Right cardiac atrium (tissue), 5 donors: ENCODE results near the gene FYN. TPM values are rescaled to one million over a fixed set of nuclear protein-coding genes. Genes with fewer than 3 reads are reported as not detected.
A peak's percentile ranks its signal among the peaks of the same experiment; 100 is the strongest.

Experiments
- ATAC-seq, 2 donors: fragments of 200-7000 bp; cut with Tn5 transposase; one replicate each; pipeline versions ENCODE4 v1.8.0 to v1.9.1; 2020; ENCODE audit warnings: moderate library complexity in 2 of 2, mild to moderate bottlenecking in 1 of 2
- DNase-seq, 3 donors: peaks; one replicate each; pipeline ENCODE4 v3.0.0-alpha.2; 2020
- H3K27ac ChIP-seq: one replicate; pipeline ENCODE4 v1.5.1; 2013; ENCODE audit warnings: mild to moderate bottlenecking, low read length, control low read depth, moderate library complexity
- H3K27me3 ChIP-seq: one replicate; pipeline ENCODE4 v1.6.1; 2013; ENCODE audit not compliant: control insufficient read depth, insufficient read depth
- H3K4me1 ChIP-seq: one replicate; pipeline ENCODE4 v1.6.1; 2013; ENCODE audit warnings: low read length; ENCODE audit not compliant: control insufficient read depth, insufficient read depth
- H3K4me3 ChIP-seq: one replicate; pipeline ENCODE4 v1.5.1; 2013; ENCODE audit warnings: low read length, control low read depth
- H3K9me3 ChIP-seq: one replicate; pipeline ENCODE4 v1.6.1; 2013; ENCODE audit warnings: low read length; ENCODE audit not compliant: control insufficient read depth
- WGBS: extraction: QIAGEN DNeasy Blood & Tissue Kit; methylation state at CpG from one replicate; pipeline ENCODE4 v1.1.7; 2013; 5-methylcytosine and 5-hydroxymethylcytosine counted together
- intact Hi-C, 4 donors: fragments of 100-400 bp; cut with DNase I; formaldehyde crosslinking; loops; one replicate each; pipeline versions ENCODE4 v1.11.0 to v1.14.0; 2022 to 2023
- polyA plus RNA-seq: library from polyadenylated mRNA; stranded (reverse); fragments of 200-250 nt; gene quantifications from one replicate; pipeline ENCODE4 v1.2.3, GENCODE V29; 2013
- total RNA-seq, 4 donors: library from RNA; stranded (reverse); fragmentation: NEBNext Ultra II Directional; extraction: Animal tissue kit (Norgen Biotek cat#: 25700); gene quantifications; one replicate each; pipeline ENCODE4 v1.2.1, GENCODE V29; 2021
- donor health status: healthy with polysubstance abuse.
- donor health status: DM: no; HTN: yes; CAD: no.
- donor health status: DM: no; HTN: no; CAD: no.
- donor health status: DM: no; HTN: yes; CAD: no; lungs with severe emphysema.
- donor health status: DM: yes; HTN: yes; CAD: no.

FYN gene
- total and polyA plus RNA-seq, 5 donors: 29.8 to 76.6 (median 73.3) TPM

DNA sequence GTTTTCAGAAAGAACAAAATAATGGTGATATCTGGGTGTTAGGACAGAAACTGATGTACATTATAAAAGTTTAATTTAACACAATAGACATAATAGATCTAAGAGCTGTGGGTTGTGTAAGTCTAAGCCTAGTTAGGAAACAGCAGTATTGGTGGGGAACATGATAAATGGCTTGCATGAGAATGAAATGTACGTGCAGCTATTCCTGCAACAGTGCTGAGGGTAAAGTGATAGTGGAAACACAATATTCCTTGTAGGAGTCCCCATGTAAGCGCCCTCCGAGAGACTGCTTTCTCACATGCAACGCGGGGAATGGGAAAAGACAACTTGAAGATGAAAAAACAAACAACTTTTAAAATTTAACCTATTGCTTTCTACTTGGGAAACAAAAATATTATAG is 171.0 kb downstream of the FYN start:
- DNase-seq (no peak), ATAC-seq (no peak)
- intact Hi-C loops: no loop called here
- no peak overlapping the region for H3K27ac ChIP-seq
- peaks cover 3% of the 10 kb centered on the region for H3K4me1 ChIP-seq
- no peak overlapping the region for H3K4me3 ChIP-seq
- WGBS: 93% methylated on average over 5 of the region's 5 CpGs
- H3K9me3 ChIP-seq: no peaks in the 10 kb centered on the region
- H3K27me3 ChIP-seq: no peaks in the 10 kb centered on the region

DNA sequence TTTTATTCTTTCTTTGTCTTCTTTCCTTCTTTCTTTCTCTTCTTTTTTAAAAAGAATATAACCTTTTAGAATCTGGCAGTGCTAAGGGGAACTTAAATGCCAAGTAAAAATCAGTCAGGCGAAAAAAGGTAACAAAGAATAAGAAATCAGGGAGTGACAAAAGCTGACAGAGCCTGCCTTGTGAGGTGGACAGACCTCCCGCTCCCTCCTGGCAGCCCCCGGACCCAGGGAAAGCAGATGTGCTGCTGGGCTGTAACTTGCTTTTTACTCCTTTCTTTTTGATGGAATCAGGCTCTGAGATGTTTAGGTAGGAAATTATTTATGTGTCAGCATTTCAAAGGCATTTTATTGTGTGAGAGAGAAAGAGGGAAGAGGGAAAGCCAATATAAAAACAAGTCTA is 172.1 kb downstream of the FYN start:
- no peak for DNase-seq
- intact Hi-C loops: no loop called here
- Histone ChIP-seq H3K4me1 (peaks cover under 1% of the 10 kb centered on the region), H3K27ac (no peak overlapping the region), H3K4me3 (no peak overlapping the region), H3K27me3 (no peaks in the 10 kb centered on the region), H3K9me3 (no peaks in the 10 kb centered on the region)
- no peak for ATAC-seq
- WGBS: 89% methylated on average over 3 of the region's 3 CpGs

- Histone ChIP-seq H3K4me3 (no peak overlapping the region), H3K9me3 (no peaks in the 10 kb centered on the region), H3K27ac (no peak overlapping the region), H3K4me1 (peaks cover 2% of the 10 kb centered on the region), H3K27me3 (no peaks in the 10 kb centered on the region)
- ATAC-seq (no peak), DNase-seq (no peak)
- 92% methylated on average over 18 of the region's 18 CpGs for WGBS
- intact Hi-C loops: no loop called here
Measured at GRCh38 chr6:111700135-111700690, 173.0 kb downstream of the FYN start.

DNA sequence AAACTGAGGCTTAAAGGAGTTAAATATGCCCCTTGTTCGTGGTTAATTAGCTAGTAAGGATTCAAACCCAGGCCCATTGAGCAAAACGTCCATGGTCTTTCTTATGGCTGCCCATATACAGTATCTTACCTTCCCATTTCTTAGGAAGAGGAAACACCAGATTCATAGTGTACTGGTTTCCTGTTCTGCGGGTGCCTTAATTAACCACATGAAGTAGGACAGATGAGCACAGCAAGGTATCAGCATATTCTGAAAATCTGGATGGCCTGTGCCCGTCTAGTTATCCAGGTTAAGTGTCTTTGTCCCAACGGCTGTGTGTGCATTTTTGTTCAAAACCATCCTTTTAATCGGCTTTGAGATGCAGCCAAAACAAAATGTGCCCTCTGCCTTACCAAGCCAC is 174.1 kb downstream of the FYN start:
- no peak for ATAC-seq
- H3K4me3 ChIP-seq: no peak overlapping the region
- WGBS: 87% methylated on average over 6 of the region's 6 CpGs
- intact Hi-C loops: no loop called here
- no peaks in the 10 kb centered on the region for H3K27me3 ChIP-seq
- peaks cover 2% of the 10 kb centered on the region for H3K4me1 ChIP-seq
- no peak overlapping the region for H3K27ac ChIP-seq
- H3K9me3 ChIP-seq: no peaks in the 10 kb centered on the region
- DNase-seq: no peak

DNA sequence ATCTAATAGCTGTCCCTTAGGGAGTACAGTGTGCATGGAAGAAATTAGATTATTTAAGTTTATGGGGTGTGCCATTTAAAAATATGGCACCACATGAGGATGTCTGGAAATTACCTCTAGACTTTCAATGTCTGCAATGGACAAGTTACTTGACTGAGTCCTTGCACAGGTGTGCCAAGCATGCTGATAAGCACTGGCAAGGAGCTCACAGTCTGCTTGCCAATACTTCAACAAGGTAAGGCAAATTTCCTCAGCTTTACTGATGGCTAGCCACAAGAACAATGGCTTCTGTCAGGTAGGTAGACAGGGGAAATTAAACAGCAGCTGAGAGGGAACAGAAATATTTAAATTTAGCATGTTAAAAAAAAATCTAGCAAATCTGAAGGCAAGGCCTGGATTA is 176.4 kb downstream of the FYN start:
- H3K27me3 ChIP-seq: no peaks in the 10 kb centered on the region
- intact Hi-C loops: no loop called here
- H3K4me1 ChIP-seq: peaks cover 2% of the 10 kb centered on the region
- no peaks in the 10 kb centered on the region for H3K9me3 ChIP-seq
- ATAC-seq (no peak), DNase-seq (no peak)
- no peak overlapping the region for H3K27ac ChIP-seq
- no peak overlapping the region for H3K4me3 ChIP-seq

- ATAC-seq: peak; percentile 38 to 44
Measured at GRCh38 chr6:111692327-111693164, 180.7 kb downstream of the FYN start.

DNA sequence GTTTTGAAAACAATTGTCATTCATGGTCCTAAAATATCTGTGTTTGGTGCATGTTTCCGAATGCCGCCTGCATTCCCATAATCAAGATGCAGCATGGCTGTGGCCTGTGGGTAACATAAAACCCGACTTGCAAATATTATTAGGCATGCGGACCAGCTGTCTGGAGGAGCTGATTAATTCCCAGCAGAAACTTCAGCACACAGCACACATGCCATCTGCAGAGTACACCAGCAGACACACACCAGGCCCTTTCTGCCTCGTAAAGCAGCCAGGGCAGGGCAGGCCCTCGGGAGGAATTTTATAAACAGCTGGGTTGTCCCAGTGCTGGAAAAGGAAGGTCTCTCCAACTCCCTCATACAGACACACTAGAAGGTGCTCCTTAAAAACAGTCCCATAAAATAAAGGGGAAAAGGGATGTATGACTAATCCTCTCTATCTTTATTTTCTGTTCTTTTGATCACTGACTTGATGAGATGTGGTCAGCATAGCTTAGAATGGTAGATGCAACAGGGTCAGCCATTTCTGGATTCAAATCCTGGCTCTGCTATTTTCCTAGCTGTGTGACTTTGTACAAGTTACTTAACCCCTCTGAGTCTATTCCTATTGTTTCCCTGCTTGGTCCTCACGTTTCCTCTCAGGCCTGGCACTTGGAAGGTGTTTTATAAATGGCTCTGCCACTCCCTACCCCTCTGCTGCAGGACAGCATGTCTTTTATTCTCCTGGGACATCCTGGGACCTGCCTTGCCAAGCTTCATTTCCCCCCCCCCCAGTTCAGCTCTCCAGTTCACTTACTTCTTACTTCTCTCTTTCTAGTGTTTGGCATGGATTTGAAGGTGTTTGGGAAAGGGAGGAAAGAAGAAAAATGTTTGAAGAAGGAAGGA is 181.7 kb downstream of the FYN start:
- no peaks in the 10 kb centered on the region for H3K27me3 ChIP-seq
- H3K27ac ChIP-seq: no peak overlapping the region
- ATAC-seq: peak; percentile 27 to 48
- WGBS: 63% methylated on average over 7 of the region's 7 CpGs
- peaks cover 5% of the 10 kb centered on the region for H3K4me1 ChIP-seq
- intact Hi-C loops: no loop called here
- no peaks in the 10 kb centered on the region for H3K9me3 ChIP-seq
- peak in 1 of 3 donors; percentile 47 for DNase-seq
- no peak overlapping the region for H3K4me3 ChIP-seq

More at GRCh38 chr6:111692327-111693164, 180.7 kb downstream of the FYN start:
- Histone ChIP-seq H3K27me3 (no peaks in the 10 kb centered on the region), H3K27ac (no peak overlapping the region), H3K9me3 (no peaks in the 10 kb centered on the region), H3K4me1 (peaks cover 5% of the 10 kb centered on the region), H3K4me3 (no peak overlapping the region)
- peak in 1 of 3 donors; percentile 63 for DNase-seq
- WGBS: 67% methylated on average over 17 of the region's 17 CpGs
- intact Hi-C loops: no loop called here

GRCh38 chr6:111689946-111690345 is 183.3 kb downstream of the FYN start:
- H3K4me1 ChIP-seq: peaks cover 10% of the 10 kb centered on the region
- no peaks in the 10 kb centered on the region for H3K9me3 ChIP-seq
- intact Hi-C loops: no loop called here
- WGBS: 91% methylated on average over 2 of the region's 2 CpGs
- no peak for ATAC-seq
- H3K4me3 ChIP-seq: no peak overlapping the region
- H3K27me3 ChIP-seq: no peaks in the 10 kb centered on the region
- no peak for DNase-seq
- no peak overlapping the region for H3K27ac ChIP-seq

DNA sequence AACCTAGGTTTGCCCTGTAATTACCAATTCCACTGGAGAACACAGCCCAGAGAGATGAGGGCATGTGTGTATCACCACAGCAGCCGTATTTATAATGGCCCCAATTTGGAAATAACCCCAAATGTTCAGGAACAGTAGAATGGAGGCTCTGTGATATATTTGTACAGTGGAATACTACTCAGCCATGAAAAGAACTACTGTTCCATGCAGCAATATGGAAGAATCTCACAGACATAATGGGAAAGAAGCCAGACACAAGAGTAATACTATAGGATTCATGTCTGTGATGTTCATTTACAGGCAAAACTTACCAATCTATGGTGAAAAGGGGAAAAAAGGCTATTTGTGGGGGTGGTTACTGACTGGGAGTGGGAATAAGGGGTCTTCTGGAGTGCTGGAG is 183.8 kb downstream of the FYN start:
- DNase-seq (no peak), ATAC-seq (no peak)
- WGBS: 95% methylated on average over 1 of the region's 1 CpG
- no peaks in the 10 kb centered on the region for H3K9me3 ChIP-seq
- H3K4me3 ChIP-seq: no peak overlapping the region
- H3K4me1 ChIP-seq: peaks cover 12% of the 10 kb centered on the region
- intact Hi-C loops: no loop called here
- H3K27ac ChIP-seq: no peak overlapping the region
- no peaks in the 10 kb centered on the region for H3K27me3 ChIP-seq

DNA sequence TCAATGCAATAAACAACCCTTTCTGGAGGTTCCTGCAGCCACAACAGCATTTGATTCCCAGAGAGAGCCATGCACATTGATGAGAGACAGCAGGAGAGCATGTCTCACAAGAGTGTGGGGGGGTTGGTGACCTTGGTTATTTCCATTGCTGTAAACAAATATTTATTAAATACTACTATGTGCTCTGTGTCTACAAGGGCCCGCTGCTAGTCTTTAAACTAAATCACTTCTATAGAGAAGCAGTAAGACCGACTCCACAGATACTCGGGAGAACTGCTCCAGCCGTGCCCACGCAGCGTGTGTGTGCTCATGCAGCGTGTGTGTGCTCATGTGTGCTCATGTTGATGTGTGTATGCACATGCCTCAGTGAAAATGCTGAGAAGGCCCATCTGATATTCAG is 184.9 kb downstream of the FYN start:
- Histone ChIP-seq H3K9me3 (no peaks in the 10 kb centered on the region), H3K27me3 (no peaks in the 10 kb centered on the region), H3K27ac (no peak overlapping the region), H3K4me3 (no peak overlapping the region), H3K4me1 (peaks cover 17% of the 10 kb centered on the region)
- 94% methylated on average over 7 of the region's 7 CpGs for WGBS
- intact Hi-C loops: no loop called here
- ATAC-seq (no peak), DNase-seq (no peak)

GRCh38 chr6:111687652-111688051 is 185.6 kb downstream of the FYN start:
- H3K27me3 ChIP-seq: no peaks in the 10 kb centered on the region
- ATAC-seq (no peak), DNase-seq (peak in 1 of 3 donors; percentile 31)
- peaks cover 22% of the 10 kb centered on the region for H3K4me1 ChIP-seq
- no peak overlapping the region for H3K27ac ChIP-seq
- intact Hi-C loops: no loop called here
- no peaks in the 10 kb centered on the region for H3K9me3 ChIP-seq
- no peak overlapping the region for H3K4me3 ChIP-seq
